Fibroblast of skin of abdomen (primary cell): ENCODE measurements around the gene ZFP42.
"Not testable (repeated sequence)": the region's sequence is repeated elsewhere in the genome, so short reads cannot be mapped to it uniquely, and the experiment has no call there.

Source experiments
- DNase-seq: peaks from one replicate; pipeline ENCODE4 v3.0.0-alpha.2; 2013

Gene ZFP42

DNA sequence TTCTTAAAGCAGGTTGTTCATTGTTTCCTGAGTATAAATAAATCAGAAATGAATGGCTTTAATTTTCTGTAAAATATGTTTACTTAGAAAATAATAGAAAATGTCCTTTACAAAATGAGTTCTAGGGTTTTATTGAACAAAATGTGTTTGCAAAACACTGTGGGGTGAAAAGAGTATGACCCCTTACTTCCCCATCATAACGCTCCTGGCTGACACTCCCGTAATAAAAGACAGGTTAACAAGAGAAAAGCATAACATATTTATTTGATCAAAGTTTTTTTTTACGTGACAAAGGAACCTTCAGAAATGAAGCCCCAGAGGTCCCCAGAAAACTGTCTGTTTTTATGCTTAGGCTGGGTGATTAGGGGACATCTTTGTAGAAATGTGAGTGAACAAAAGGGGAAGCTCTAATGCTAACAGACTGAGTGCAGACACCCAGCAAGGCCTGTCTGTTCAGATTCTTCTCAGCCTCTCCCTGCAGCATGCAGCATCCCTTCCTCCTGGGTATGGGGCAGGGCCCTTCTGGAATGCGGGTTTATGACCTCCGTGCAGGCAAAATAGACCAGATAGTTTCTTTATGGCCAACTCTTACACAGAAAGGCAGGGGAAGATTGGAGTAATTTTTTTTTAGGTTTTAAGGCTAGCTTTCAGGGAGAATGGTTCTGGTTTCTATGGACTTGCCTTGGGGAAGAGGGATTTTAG, 26.1 kb downstream of the ZFP42 start:
- DNase-seq = no peak

DNA sequence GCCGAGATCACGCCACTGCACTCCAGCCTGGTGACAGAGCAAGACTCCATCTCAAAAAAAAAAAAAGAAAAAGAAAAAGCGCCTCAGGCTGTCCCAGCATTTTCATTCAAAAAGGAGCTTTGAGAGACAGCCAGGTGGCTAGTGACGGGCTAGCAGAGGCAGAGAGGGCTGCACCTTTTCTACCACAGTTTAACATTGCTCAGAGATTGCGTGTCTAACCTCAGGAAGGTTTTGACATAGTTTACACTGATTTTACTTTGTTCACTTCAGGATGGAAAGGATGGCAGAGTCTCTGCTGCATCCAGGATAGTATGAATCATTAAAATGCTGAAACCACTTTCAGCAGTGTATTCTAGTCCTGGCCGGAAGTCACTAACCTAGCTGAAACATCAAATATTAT, 28.1 kb downstream of the ZFP42 start:
- peak; percentile 9 for DNase-seq

DNA sequence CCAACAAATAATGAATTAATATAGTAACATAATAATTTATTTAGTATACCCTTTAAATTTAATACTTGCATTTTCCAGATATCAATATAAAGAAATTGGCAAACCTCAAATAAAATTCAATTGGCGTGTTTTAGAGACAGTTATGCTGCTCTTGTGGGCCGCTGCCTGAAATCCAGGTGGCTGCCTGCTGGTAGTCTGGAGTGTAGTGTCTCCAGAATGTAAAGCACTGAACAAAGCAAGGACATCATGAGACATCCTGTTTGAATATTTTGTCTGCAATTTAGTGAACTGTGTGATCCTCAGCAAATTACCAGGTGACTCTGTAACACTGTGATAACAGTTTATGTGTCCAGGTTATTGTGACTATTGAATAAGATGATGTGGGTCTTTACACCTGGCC, 29.9 kb downstream of the ZFP42 start:
- no peak for DNase-seq

DNA sequence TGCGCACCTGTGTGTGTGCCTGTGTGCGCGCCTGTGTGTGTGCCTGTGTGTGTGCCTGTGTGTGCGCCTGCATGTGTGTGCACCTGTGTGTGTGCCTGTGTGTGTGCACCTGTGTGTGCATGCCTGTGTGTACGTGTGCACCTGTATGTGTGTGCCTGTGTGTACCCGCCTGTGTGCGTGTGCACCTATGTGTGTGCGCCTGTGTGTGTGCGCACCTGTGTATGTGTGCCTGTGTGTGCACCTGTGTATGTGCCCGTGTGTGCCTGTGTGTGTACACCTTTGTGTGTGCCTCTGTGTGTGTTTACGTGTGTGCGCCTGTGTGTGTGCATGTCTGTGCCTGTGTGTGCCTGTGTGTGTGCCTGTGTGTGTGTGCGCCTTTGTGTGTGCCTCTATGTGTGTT, 33.5 kb downstream of the ZFP42 start:
- no peak for DNase-seq

DNA sequence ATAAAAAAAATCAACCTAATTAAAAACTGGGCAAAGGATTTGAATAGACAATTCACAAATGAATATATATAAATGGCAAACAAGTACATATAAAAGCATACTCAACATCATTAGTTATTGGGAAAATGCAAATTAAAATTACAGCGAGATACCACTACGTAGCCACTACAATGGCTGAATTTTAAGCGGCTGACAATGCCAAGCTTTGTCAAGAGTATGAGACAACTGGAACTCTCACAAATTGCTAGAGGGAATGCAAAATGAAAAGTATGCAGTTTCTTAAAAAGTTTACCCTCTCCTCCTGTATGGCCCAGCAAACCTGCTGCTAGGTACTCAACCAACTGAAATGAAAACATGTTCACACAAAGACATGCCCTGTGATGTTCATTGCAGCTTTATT, 34.8 kb downstream of the ZFP42 start:
- DNase-seq = no peak

DNA sequence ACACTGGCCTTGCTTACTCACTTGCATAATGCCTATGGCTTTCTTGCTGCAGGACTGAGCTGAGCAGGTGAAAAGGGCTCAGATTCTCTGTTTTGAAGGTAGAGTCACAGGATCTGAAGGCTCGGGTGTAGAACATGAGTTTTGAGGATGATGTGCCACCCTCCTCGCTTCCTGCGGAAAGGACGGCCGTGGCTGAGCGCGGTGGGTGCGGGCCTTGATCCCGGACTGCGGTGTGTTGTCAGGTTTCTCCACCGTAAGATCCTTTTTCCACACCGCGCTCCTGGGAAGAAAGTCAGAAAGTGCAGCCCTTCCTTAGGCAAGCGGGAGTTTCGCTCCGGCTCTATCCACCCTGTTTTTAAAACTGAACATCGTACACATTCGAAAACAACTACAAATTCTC, 36.2 kb downstream of the ZFP42 start:
- no peak for DNase-seq

DNA sequence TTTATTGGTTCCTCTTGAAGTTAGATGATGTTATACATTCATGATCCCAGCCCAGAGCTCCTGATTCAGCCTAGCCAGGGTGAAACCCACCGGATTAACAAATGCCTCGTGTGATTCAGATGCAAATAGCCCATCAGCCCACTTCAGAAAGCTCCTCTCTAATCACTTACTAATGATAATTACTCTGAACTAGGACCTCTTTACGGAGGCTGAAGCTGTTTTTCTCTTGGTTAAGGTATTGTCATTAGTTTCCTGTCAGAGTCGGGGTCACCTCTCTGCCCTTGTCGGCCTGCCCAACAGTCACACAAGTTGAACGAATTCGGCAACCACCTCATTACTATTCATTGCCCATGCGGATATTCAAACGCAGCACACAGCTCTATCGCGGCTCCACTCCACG, 36.6 kb downstream of the ZFP42 start:
- DNase-seq = no peak

DNA sequence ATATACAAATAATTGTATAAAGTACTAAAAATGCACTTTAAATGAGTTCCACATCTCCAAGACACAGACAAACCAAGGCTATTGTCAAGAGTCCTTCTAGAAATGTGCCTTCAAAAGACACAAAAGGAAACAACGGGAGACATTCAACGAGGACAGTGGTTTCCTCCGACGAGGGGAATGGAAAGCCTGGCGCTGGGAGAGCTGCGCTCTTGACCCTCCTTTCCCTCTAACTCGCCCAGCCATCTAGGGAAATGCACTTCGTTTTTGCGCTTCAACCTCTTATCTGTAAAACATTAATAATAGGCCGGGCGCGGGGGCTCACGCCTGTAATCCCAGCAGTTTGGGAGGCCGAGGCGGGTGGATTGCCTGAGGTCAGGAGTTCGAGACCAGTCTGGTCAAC, 37.0 kb downstream of the ZFP42 start:
- no peak for DNase-seq

DNA sequence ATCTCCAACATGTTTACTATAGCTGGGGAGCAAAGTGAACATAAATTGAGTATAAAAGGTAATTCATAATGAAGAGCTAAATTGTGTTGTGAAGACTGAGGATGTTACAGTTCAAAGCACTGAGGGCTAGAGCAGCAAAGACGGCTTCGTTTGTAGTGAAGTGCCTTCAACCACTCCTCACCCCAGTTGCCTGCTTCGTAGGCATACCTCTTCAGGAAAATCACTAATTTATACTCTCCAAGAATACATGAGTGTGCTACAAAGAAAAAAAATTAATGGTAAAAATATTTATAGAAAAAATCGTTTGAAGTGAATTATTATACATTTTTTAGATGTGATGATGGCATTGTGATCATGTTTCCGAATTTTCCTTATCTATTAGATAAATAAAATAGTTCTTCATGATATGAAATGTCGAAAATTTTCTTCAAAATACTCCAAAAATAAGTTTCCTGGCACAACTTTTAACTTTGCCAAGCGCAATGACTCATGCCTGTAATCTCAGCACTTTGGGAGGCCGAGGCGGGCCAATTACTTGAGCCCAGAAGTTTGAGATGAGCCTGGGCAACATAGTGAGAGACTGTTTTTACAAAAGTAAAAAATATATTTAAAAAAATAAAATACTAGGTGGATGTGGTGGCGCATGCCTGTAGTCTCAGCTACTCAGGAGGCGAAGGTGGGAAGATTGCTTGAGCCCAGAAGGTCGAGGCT, 41.6 kb downstream of the ZFP42 start:
- DNase-seq = no peak

DNA sequence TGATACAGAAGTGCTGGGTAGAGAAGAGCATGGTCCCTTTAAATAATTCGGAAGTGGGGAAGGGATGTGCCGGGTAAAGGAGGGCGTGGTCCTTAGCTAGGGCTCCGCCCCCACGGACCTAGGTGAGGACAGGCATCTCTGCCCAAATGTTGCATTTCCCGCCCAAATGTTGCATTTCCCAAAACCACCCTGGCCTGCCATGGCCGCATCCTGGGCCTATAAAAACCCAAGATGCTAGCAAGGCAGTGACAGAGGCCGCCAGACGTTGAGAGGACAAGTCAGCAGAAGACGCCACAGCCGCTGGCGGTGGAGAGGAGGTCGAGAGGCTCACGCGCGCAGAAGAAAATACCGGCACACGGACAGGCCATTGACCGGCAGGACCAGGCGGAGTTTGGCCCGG, 46.1 kb downstream of the ZFP42 start:
- no peak for DNase-seq

DNA sequence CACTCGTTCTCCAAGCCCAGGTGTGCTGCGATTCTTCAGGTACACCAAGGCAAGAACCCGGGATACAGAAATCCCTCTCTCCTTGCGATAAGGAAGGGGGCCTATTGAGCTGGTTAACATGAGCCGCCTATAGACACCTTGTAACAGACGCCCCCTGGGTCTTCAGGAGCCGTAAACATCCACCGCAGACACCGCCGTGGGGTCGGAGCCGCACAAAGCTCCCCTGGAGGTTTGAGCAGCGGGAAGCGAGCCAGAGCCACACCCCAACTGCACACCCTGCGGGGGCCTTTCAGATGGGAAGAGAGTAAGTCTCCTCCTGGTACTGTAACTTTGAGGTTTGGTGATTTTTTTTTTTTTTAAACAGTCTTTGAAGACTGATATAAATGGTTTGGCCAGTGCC, 46.6 kb downstream of the ZFP42 start:
- DNase-seq = no peak

DNA sequence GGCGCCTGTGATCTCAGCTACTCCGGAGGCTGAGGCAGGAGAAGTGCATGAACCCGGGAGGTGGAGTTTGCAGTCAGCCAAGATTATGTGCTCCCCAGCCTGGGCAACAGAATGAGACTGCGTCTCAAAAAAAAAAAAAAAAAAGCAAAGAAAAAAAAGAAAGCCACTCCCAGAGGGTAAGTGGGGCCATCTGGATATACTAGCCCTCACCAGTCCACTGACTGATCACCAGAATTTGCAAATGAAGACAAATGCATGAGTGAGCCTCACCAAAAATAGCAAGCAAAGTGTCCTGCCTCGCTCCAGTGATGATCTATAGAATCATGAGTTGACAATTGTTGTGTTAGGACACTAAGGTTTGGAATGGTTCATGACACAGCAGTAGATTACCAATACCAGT, 47.6 kb downstream of the ZFP42 start:
- no peak for DNase-seq

DNA sequence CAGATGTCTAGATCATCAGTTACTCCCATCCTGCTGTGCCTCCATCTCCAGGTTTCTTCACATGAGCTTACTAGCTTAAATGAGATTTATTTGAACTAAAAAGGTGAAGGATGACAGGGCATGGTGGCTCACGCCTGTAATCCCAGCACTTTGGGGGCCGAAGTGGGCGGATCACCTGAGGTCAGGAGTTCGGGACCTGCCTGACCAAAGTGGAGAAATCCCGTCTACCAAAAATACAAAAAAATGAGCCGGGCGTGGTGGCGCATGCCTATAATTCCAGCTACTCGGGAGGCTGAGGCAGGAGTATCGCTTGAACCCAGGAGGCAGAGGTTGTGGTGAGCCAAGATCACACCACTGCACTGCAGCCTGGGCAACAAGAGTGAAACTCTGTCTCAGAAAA, 49.9 kb downstream of the ZFP42 start:
- not testable (repeated sequence) for DNase-seq

DNA sequence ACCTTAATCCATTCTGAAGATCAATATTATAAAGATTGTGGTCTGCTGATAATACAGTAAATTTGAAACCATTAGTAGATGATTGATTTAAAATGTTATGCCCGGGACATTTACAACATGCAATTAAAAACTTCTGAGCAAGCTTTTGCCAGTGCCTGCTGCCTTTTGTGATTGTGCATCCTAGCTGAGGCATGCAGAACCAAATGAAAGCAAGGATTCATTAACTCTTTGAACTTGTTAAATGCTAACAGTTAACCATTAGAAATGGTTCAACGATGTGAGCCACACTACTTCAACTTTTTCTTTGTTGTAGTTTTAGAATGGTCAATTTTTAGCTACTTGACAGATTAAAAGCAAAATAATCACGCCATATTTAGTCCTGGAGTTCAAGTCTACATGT, 51.1 kb downstream of the ZFP42 start:
- no peak for DNase-seq

DNA sequence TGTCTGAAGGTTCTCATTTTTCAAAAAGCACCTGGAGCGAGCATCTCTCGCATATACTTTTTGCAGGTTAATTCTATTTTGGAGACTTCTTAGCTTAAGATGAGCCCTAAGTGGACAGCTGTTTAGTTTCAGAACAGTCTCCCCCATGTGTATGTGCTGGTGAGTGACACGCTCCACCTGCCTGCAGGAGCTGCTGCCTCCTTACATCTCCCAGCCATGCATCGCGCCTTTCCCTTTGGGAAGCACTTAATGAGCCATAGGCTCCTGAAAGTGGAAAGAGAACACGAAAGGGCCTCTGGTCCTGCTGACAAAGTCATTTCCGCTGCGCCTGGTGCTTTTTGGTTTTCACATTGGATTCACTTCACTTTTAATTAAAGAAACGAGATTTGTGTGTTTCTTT, 57.7 kb downstream of the ZFP42 start:
- no peak for DNase-seq
